ENCODE measurements around the gene SLC25A10.
"Not testable (repeated sequence)": the region's sequence is repeated elsewhere in the genome, so short reads cannot be mapped to it uniquely, and the experiment has no call there.

SLC25A10 gene

DNA sequence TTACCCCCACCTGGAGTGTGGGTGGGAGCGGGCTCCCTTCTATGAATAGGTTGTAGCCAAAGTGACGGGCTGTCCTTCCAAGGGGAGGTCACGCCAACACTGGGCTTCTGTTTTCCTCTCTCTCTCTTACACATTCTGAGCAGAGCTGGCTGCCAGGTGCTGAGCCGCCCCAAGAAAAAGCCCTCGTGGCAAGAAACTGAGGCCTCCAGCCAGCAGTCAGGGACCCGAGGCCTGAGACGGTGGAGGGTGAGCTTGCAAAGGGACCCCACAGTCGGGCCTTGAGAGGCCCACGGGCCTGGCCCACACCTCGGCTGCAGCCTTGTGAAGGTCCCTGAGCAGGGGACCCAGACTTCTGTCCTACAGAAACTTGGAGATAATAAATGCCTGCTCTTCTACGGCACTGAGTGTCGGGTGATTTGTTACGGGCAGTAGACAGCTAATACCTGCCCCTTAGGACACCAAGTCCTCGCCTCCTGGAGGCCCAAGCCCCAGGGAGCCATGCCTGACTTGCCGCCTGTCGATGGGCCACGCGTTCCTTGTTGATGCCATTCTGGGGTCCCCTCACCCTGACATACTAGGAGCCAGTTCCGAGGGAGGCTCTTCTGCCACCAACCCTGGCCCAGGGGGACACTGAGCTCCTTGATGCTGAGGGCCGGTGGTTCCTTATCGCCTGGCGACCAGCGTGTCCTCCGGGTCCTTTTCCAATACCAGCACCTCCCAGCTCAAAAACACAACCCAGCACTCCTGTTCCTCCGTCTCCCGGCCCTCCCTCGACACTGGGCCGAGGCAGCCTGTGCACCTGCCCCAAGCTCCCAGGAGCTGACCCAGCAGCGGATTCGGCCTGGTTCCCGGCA lies 26.1 kb downstream of the SLC25A10 start:
- TF ChIP-seq, protein P1, sequence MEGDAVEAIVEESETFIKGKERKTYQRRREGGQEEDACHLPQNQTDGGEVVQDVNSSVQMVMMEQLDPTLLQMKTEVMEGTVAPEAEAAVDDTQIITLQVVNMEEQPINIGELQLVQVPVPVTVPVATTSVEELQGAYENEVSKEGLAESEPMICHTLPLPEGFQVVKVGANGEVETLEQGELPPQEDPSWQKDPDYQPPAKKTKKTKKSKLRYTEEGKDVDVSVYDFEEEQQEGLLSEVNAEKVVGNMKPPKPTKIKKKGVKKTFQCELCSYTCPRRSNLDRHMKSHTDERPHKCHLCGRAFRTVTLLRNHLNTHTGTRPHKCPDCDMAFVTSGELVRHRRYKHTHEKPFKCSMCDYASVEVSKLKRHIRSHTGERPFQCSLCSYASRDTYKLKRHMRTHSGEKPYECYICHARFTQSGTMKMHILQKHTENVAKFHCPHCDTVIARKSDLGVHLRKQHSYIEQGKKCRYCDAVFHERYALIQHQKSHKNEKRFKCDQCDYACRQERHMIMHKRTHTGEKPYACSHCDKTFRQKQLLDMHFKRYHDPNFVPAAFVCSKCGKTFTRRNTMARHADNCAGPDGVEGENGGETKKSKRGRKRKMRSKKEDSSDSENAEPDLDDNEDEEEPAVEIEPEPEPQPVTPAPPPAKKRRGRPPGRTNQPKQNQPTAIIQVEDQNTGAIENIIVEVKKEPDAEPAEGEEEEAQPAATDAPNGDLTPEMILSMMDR (IDR thresholded peaks at IDR 0.05; ENCODE audit: control insufficient read depth, extremely low read depth, insufficient read depth), result no peak
- DNase-seq (ENCODE audit: low read depth), result no peak
- no peak overlapping the region for H3K4me3 ChIP-seq (ENCODE audit: low read depth, low read length)

DNA sequence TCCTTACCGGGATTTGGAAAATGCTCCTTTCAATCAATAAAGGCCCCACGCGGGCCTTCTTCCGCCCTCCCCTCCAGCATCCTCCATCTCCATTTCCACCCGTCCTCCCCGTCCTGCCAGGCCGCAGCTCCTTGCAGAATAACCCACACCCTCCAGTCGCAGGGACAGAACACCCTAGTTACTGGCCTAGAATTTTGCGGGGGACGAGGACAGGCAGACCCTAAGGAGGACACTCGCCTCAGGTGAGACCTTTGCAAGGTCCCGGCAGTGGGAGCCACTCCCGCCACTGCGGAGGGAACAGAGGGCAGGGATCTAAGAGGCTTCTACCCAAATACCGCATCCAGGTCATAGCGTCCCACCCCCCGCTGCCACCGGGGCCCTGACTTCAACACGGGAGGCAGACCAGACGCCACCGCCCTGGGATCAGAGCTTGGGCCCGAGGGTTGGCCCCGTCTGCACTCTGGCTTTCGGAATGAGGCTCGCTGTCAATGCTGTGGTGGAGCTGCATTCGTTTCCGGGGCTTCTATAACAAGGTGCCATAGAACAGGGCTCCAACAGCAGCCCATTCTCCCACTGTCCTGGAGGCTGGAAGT lies 26.8 kb downstream of the SLC25A10 start:
- DNase-seq (ENCODE audit: low read depth), result no peak
- TF ChIP-seq, protein P1 (IDR thresholded peaks at IDR 0.05; ENCODE audit: control insufficient read depth, extremely low read depth, insufficient read depth), result no peak
- H3K4me3 ChIP-seq (ENCODE audit: low read depth, low read length), result no peak overlapping the region

DNA sequence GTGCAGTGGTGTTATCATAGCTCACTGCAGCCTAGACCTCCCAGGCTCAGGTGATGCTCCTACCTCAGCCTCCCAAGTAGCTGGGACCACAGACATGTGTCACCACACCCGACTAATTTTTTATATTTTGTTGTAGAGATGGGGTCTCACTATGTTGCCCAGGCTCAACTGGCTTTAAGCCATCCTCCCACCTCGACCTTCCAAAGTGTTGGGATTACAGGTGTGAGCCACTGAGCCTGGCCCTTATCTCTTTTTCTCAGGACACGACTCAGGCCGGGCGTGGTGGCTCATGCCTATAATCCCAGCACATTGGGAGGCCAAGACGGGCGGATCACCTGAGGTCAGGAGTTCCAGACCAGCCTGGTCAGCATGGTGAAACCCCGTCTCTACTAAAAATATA lies 27.5 kb downstream of the SLC25A10 start:
- not testable (repeated sequence) for H3K4me3 ChIP-seq (ENCODE audit: low read depth, low read length); DNase-seq (ENCODE audit: low read depth)

DNA sequence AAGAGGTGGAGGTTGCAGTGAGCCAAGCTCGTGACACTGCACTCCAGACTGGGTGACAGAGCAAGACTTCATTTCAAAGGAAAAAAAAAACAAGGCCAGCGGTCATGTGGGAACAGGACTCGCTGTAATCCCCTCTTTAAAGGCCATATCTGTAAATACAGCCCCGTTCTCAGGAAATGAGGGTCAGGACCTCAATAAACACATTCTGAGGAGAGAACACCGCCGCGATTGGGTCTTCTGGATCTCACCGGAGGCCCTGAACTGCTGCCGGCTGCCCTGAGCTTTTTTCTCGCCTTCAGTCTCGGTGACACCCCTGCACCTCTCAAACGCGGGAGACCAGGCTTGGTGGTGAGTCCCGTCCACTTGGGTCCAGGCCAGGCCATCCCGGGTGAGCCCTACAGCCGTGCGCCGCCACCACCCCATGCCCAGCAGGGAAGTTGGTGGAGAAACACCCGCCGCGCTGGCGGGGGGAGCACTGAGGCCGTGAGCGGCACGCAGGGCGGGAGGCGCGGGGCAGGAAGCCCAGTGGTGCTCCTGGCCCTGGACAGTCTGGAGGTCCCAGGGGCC lies 28.4 kb downstream of the SLC25A10 start:
- TF ChIP-seq, protein P1 (IDR thresholded peaks at IDR 0.05; ENCODE audit: control insufficient read depth, extremely low read depth, insufficient read depth), result no peak
- H3K4me3 ChIP-seq (ENCODE audit: low read depth, low read length), result no peak overlapping the region
- no peak for DNase-seq (ENCODE audit: low read depth)

DNA sequence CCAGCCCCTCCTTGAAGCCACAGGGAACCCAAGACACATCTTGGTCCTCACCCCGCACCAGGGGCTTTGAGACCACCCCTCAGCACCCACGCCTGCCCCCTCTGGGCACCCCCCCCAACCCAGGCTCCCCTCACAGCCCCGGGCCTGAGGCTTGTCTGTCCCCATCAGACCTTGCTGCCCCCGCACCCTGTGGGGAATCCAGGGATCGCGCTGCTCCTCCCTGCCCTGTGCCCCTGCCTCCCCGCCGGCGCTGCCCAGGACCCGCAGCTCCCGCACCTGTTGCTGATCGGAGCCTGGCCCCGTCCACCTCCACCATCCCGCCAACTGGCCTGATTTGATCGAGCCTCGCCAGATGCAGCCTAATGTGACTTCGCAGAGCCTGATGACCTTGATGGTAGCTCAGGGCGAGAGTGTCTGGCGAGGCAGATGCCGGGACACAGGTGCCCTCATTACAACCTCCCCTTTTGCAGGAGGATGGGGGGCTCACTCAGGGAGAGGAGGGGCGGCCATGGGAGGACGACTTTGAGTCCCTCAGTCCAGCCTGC lies 29.0 kb downstream of the SLC25A10 start:
- H3K4me3 ChIP-seq (ENCODE audit: low read depth, low read length), result no peak overlapping the region
- DNase-seq (ENCODE audit: low read depth), result no peak
- TF ChIP-seq, protein P1 (IDR thresholded peaks at IDR 0.05; ENCODE audit: control insufficient read depth, extremely low read depth, insufficient read depth), result no peak

DNA sequence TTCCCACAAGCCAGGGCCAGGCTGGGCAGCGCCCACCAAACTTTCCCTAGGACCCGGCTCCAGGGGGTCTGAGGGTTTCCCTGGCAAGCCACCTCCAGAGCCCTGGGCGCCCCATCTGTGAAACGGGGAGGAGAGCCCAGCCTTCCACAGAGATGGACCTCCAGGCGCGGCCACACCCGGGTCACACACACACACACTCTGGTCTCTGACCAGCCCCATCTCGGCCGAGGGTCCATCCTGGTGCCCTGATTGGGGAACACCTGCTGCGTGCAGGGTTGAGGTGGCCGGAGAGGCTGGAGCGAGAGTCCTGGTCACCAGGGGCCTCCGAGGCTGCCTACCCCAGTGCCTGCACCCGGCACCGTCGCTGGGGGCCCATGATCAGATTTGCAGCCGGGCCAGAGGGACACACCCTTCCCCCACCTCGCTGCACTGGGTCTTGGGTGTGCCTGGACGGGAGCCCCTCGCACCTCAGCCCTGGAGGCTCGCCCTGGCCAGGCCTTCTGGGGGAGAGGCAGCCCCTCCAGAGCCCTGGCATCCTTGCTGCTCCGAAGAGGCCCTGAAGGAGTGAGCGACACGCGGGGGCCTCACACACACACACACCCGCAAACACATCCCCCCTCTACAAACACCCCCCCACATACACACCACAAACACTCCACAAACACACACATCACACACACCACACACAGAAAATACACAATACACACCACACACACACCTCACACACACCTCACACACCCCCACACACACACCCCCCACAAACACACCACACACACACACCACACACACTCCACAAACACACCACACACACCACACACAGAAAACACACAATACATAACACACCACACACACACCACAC lies 29.7 kb downstream of the SLC25A10 start:
- TF ChIP-seq, protein P1 (IDR thresholded peaks at IDR 0.05; ENCODE audit: control insufficient read depth, extremely low read depth, insufficient read depth), result no peak
- DNase-seq (ENCODE audit: low read depth), result no peak
- H3K4me3 ChIP-seq (ENCODE audit: low read depth, low read length), result no peak overlapping the region
